ENCODE data around the gene DIP2C.
"Not testable (repeated sequence)": the region's sequence is repeated elsewhere in the genome, so short reads cannot be mapped to it uniquely, and the experiment has no call there.

Gene DIP2C

DNA sequence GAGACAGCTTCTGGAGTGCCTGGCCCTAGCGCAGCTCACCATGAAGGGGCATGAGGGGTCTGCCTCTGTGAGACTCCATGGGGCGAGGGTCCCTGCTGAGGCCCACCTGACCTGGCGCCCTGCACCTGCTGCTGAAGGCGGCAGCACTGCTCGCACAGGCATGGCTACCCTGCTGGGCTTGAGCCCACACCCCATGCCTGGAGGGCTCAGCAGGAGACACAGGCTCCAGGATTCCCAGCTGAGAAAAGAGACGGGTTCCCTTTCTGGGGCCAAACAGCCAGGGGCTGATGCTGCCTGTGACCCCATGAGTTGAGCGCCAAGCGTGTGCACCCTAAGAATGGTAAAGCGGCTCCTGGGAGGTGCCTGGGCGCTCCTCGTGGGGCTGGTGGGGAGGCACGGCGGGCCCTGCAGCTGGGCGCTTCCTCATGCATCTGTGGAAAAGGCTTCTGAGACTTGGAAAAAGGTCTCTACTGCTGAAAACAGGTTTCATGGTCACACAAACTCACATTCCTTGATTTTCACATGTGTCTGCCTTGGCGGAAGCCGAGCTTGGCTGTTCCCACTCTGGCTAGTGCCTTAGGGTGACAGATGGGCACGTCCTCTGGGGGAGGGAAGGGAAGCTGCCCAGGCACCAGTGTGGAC lies 320.8 kb downstream of the DIP2C start:
- peak in 1 of 14 donors; percentile 53 for DNase-seq

DNA sequence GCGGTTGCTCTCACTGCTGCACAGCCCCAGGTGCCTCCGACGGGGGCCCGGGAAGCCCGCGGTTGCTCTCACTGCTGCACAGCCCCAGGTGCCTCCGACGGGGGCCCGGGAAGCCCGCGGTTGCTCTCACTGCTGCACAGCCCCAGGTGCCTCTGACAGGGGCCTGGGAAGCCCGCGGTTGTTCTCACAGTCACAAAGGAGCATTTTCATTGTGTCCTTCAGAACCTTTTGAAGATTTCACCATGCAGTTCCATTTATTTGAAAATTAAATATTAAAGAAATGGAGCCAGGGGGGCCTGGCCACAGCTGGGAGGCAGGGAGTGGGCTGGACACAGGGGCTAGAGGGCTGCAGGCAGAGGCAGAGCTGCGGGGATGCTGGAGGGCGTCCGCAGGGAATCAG lies 321.4 kb downstream of the DIP2C start:
- DNase-seq: not testable (repeated sequence)

DNA sequence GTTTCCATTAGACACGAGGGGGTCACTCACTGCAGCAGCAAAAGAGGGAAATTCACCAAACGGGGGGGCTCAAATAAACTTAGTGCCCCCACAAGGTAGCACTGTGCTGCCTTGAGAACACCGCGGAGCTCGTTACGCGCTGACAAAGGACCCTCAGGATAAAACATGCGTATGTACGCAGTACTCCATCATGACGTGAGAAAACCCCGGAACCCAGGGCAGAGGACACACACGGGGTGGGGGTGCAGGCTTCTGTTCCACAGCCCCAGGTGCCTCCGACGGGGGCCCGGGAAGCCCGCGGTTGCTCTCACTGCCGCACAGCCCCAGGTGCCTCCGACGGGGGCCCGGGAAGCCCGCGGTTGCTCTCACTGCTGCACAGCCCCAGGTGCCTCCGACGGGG lies 321.8 kb downstream of the DIP2C start:
- DNase-seq: no peak

DNA sequence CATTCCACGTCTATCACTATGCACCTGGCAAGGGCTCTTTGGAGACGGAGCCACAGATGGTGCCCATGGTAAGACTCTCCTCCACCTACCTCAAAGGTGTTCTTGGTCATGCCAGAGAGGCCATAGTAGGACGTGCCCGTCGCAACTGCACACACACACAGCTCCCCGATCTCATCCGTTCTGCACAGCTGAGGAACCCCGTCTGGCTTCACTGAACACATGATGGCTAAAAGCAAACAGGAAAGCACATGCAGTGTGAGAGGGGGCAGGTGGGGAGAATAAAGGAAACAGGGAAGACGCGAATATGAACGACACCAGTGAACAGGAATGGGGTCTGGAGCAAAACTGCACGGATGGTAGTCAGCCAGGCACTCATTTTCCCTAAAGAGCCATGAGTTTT lies 323.3 kb downstream of the DIP2C start:
- DNase-seq: no peak

DNA sequence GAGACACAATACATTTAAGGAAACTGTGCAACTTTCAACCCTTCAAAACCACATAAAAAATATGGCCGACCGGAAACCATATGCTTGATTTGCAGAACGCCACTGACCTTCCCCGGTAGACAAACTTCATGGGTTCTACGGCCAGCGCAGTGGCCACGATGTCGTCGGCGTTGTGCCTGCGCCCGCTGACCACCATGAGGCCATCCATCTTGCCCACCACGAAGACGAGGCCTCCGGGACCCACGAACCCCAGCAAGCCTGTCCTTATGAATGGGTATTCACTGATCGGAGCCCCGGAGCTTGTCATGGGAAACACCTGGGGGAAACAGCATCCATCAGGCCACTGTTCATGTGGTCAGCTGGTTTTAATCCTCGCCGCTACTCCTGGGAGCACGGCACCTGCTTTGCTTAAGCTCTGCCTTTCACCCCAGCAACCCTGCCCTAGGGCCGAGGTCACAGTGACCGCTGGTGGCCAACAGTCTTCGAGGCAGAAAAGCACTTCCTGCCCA lies 325.1 kb downstream of the DIP2C start:
- no peak for DNase-seq

DNA sequence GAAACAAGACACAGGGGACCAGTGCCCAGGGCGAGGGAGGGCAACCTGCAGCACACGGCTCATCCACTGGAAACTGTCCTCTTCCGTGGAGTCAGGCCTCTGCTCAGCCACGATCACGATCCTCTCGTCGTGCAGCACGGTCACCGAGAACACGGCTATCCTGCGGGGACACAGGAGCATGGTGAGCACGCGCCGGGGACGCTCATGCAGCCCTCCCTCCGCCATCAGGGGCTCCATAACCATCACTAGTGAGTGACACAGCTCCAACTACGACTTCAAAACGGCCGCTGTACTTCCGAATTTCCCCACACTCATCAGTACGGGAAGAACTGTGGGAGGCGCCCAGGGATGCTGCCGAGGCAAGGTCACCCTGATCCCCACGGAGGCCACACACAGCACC lies 326.3 kb downstream of the DIP2C start:
- DNase-seq: no peak

DNA sequence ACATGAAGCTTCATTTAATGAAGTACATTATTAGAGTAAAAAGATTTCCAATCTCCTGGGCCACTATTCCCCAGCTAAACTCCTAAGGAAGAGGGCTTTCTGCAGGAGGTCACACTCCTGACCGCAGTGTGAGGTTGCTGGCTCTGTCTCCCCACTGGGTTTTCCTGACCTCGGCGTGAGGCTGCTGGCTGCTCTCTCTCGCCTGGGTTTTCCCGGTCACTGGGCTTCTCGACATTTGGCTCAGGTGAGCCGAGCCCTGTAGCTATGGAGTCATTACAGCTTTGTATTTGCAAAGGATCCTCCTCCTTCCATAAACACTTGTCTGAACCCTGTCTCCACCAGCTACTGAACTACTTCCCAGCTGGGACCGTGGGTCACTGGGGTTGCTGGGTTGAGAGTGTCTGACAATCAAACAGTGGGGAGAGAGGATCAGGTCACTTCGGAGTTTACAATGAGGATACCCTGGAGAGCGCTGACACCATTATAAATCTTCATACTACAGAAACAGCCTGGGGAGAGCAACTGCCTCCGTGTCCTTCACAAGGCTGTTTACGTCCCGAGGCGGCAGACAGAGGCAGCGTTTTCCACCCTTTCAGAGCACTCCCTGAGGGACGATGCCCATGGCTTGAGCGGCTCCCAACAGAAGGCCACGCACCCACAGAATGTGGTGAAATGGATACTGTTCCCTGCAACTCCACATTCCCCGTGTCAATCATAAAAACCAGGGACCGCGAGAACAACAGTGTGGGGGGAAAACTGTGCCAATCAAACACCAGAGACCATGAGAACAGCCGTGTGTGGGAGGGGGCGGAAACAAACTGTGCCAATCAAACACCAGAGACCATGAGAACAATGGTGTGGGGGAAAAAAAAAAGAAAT lies 328.0 kb downstream of the DIP2C start:
- DNase-seq: peak in 1 of 14 donors; percentile 32

DNA sequence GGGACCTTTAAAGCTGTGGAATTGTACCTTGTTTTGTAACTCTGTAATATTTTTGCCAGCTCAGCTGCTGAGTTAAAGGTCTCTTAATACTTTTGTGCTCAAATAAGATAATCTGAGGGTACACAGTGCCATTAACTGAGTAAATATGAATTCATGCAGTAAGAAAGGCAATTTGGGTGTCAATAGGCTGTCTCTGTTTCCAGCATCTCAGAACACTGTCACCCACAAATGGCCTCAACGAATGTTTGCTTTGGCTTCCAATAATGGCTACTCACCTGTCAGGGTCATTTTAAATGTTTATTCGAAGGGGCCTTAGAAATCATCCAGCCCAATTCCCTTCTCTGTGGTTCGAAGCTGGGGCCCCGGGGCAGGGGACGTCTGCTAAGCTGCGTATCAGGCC lies 328.8 kb downstream of the DIP2C start:
- DNase-seq: no peak

DNA sequence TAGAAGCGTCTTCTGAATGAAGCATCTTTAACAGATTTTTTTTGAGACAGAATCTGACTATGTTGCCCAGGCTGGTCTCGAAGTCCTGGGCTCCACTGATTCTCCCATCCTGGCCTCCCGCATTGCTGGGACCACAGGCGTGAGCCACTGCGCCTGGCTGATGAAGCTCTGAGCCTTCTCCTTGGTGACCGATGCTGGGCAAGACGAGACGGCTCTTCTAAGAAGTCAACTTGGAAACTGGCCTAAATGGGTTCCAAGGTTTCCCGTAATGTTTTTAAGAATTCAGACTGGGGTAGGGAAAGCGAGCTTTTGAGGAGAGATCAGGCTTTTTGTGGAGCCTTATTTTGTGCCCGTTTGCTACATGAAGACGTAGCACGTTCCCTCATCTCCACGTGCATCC lies 329.7 kb downstream of the DIP2C start:
- DNase-seq: peak in 2 of 14 donors; percentile 7 to 30

DNA sequence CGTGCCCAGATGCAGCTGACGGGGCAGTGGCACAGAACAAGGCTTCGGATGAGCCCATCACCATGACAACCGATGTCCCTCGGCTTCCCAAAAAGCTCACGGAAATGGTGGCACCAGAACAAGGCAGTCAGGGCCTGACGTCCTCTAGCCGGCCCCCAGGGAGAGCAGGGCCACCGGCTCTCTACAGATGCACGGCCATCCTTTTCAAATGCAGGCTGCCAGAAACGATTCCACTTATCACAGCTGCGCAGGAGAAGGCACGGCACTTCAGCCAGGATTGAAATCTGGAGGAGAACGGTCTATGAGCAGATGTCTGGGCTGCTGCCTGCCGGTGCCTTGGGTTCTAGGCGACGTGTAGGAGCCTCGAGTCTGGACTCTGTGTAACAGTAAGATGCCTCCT lies 330.4 kb downstream of the DIP2C start:
- DNase-seq: peak in 1 of 14 donors; percentile 4

DNA sequence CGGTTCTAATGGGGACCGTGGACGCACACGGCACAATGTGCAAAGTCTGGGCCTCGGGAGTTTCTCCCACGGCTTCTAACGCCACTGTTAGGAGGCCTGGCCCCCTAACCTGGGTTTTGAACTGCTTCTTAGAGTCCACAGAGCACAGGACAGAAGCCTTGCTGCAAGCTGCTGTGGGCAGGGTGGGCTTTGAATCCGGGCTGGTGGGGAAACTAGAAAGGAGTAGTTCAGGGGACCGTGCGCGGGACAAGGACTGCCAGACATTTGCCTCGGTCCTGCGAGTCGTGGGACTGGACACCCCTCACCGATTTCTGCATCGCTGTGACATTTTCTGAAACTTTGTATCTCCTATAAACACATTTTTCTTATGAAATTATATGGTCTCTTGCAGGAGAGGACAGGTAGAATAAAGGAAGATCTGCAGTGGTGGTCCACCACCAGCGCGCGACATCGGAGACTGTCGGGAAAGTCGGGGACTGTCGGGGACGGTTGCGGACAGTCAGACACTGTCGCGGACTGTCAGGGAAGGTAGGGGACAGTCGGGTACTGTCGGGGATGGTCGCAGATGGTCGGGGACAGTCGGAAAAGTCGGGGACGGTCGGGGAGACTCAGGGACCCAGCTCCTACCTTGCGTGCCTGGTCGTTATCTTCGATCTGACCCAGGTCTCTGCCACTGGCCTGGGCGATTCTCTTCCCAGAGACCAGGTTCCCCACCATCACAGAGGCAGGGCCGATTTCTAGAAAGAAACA lies 332.1 kb downstream of the DIP2C start:
- no peak for DNase-seq

DNA sequence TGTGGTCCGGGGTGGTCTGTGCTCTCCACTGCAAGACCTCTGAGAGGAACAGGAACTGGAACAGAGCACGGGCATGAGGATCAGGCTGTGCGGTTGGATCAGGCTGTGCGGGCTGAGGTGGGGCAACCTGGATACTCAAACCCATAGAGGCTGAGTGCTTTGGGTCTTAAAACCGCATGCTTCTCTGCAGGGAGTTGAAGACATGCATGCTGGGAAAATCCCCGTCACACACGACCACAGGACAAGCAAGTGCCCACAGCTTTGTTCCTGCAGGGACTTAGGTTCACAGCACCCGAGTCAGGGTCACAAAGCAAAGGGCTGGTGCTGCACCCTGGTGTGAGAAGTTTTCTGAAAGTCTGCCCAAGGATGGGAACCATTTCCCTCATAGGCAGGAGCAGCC lies 333.0 kb downstream of the DIP2C start:
- DNase-seq: no peak

DNA sequence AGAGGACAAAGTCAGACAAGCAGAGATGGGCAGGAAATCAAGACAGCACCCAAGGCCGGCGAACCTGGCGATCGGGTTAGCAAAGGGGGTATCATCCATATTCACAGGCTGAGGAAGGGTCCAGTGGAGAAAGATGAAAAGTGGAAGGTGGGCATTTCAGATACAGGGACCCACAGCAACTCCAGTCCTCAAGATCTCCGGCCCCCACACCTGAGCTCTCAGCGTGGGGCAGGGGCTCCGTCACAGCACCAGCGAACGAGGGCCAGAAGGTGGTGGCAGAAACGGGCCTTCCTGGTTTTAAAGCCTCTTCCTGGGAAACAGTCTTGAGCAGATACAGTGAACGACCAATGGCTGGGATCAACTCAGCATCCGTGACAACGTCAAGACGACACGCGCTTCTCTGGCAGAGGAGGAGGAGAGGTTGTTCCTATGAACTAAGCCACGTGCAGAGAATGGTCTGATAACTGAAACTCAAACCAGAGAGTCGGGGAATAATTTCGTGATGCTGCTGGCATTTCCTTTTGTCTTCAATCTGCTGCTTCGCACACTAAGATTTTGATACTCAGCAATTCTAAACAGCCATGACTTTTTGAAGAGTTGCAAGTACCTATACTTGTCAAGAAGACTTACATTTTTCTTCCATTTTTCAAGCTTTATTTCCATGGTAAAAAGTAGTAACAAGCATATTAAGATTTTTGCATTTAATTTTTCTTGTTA lies 334.4 kb downstream of the DIP2C start:
- no peak for DNase-seq

DNA sequence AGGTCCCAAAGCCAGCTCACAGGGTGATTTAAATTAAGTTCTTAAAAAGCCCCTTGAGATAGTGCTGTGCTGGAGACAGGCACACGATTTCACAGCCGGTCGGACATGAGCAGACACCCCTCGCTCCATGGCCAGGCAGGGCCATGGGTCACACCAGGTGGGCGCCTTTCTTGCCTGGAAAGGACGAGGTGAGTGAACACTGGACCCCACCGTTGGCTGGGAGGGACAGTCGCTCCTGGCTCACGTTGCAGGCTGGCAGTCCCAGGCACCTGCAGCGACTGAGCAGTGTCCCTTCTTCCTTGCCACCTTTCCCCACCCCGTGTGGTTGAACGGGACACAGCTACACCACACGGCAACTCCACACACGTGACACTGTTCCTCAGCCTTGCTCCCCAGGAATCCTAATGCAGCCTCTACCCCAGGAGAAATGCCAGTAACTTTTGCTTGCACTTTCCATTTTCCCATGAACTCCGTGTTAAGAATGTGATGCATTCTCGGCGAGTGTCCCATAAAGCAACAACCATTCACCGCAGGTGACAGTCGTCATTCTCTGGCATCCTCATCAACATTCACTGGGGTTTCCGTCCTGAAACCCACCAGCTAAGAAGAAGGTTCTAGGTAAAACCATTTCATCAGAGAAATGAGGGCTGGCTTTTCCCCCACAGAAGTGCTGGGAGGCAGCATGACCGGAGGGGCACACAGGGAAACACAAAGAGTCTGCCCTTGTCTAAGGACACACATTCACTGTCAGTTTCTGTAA lies 336.8 kb downstream of the DIP2C start:
- DNase-seq: no peak

DNA sequence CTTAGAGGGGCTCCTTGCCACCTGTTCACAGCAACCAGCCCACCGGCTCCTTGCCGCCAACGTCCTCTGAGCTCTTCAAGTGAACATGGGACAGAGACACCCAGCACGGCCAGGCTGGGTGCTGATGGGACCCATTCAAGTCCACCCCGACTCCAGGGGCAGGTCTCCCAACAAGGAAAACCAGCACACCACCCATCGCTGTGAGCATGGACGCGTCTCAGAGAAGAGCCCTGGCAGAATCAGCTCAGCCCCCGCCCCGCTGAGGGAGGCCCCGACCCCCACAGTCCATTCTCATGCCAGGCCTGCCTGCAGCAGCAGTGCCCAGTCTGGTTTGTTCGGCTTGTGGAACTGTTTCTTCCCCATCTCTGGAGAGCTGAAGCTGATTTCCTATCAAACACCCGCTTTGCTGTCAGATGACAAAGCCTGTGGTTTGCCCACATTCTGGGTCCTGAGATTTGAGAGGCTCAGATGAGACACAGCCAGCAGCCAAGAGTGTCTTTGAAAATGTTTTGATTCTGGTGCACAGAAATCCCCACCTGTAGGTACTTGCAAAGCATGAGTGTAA lies 337.6 kb downstream of the DIP2C start:
- no peak for DNase-seq

DNA sequence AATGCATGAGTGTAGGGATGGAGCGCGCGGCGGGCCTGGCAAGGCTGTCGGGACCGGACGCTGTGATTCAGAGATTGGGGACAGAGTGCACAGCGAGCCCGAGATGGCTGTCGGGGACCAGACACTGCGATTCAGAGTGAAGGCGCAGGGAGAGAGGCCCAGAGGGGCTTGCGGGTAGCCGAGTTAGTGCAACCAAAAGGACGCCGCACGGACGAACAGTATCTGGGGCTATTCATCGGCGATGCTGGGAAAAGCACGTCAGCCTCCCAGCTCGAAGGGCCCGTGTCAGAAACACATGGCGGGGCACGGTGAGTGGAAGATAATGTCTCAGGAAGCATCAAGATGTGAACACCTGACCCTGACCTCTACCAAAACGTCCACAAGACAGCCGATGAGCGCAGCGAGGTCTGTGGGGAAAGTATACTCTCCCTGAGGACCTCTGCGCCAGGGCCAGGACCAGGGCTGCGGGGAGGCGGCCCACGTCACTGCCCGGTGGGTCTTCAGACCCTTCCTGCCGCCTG lies 338.4 kb downstream of the DIP2C start:
- DNase-seq: no peak

DNA sequence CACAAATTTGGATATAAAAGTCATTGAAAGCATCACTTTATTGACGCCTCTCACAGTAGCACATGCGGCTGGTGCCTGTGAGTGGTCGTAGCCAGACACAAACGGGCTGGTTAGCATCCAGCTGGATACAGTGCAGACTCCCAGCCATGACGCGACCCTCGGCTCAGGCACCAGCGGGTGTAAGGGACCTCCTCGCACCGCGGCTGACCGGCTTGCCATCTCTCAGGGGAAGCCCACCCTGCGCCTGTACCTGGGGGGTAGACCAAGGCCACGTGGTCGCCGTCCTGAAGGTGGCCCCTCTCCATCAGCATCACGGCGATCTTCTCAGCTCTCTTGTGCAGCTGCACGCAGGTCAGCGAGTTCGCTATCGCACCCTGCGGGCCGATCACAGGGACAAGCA lies 340.4 kb downstream of the DIP2C start:
- DNase-seq: no peak

DNA sequence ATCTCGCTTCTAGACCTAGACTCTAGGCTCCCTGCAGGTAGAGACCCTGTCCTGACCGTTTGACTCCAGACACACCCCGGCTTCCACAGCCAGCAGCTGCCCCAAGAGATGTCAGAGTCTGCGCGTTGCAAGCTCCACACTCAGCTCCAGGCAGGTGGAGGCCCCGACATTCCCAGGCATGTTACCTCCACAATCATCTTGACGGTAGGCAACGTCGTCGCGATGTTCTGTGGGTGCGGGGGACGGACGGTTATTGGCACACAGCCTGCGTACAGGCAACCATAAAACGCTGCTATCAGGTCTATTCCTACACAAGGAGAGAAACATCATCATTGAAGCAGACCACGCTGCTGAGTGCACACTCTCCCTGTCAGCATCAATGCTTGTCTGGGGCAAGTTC lies 341.0 kb downstream of the DIP2C start:
- DNase-seq: no peak

DNA sequence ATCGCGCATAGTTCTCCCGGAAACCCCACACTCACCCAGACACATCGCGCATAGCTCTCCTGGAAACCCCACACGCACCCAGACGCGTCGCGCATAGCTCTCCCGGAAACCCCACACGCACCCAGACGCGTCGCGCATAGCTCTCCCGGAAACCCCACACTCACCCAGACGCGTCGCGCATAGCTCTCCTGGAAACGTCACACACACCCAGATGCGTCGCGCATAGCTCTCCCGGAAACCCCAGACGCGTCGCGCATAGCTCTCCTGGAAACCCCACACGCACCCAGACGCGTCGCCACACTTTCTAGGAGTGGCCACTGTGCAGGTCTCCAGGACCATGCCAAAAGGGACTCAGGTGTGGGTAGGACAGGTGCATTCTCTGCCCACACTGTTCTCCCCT lies 341.7 kb downstream of the DIP2C start:
- DNase-seq: not testable (repeated sequence)

DNA sequence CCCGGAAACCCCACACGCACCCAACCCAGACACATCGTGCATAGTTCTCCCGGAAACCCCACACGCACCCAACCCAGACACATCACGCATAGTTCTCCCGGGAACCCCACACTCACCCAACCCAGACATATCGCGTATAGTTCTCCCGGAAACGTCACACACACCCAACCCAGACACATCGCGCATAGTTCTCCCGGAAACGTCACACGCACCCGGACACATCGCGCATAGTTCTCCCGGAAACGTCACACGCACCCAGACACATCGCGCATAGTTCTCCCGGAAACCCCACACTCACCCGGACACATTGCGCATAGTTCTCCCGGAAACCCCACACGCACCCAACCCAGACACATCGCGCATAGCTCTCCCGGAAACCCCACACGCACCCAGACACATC lies 342.3 kb downstream of the DIP2C start:
- DNase-seq: not testable (repeated sequence)

DNA sequence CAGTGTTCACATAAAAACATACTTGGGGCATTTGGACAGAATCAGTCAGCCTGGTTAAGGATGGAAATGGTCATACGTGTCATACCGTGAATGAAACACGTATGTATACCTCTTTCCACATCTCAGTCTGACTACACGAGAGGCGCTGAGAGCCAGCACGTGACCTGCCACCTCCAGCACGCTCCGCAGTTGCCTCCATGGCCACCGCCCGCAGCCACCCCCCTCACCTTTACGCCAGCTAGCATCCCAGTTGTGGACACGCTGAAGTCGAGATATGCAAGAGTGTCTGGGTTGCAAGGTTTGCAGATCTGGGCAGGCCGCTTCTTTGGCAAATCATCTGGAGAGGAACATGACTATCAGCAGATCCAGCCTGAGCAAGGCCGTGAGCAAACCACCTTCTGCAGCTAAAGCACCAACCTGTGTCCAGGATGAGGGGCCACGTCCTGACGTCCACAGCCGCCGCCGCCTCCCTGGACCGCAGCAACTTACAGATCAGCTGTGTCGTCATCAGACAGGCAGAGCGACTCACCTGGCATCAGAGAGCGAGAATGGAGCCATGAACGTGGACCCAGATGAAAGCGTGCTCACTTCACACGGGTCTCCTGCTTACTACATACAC lies 344.8 kb downstream of the DIP2C start:
- DNase-seq: no peak

All from C1 segment of cervical spinal cord (tissue), 14 donors.